Activated T-cell treated with anti-CD3 and anti-CD28 coated beads for 4 hours (primary cell): Measurements from ENCODE around the gene AKR1E2.
A peak's percentile ranks its signal among the peaks of the same experiment; 100 is the strongest.

Source experiments
- DNase-seq: peaks from one replicate; pipeline ENCODE4 v3.0.0-alpha.2; 2020

Gene AKR1E2

GRCh38 chr10:4847561-4848355, 21.8 kb downstream of the AKR1E2 start:
- DNase-seq: no peak

GRCh38 chr10:4848356-4849041, 22.5 kb downstream of the AKR1E2 start:
- no peak for DNase-seq

- DNase-seq: no peak
These were observed 23.0 kb downstream of the AKR1E2 start for GRCh38 chr10:4849042-4849402.

GRCh38 chr10:4849555-4850242, 23.7 kb downstream of the AKR1E2 start:
- DNase-seq: peak; percentile 80

- no peak for DNase-seq
These were observed 24.4 kb downstream of the AKR1E2 start for GRCh38 chr10:4850397-4850796.

GRCh38 chr10:4851176-4851575, 25.2 kb downstream of the AKR1E2 start:
- DNase-seq: no peak

- DNase-seq: no peak
These were observed 25.8 kb downstream of the AKR1E2 start for GRCh38 chr10:4851846-4852245.

- DNase-seq: no peak
These were observed 40.1 kb downstream of the AKR1E2 start for GRCh38 chr10:4865945-4866661.

- no peak for DNase-seq
These were observed 41.1 kb downstream of the AKR1E2 start for GRCh38 chr10:4867109-4867519.

- DNase-seq: no peak
These were observed 41.7 kb downstream of the AKR1E2 start for GRCh38 chr10:4867520-4868356.

- no peak for DNase-seq
These were observed 42.3 kb downstream of the AKR1E2 start for GRCh38 chr10:4868357-4868657.

GRCh38 chr10:4882704-4883078, 56.7 kb downstream of the AKR1E2 start:
- no peak for DNase-seq

- no peak for DNase-seq
These were observed 57.2 kb downstream of the AKR1E2 start for GRCh38 chr10:4883079-4883739.

GRCh38 chr10:4885162-4885561, 59.2 kb downstream of the AKR1E2 start:
- no peak for DNase-seq

GRCh38 chr10:4887501-4887900, 61.5 kb downstream of the AKR1E2 start:
- no peak for DNase-seq

- DNase-seq: no peak
These were observed 62.2 kb downstream of the AKR1E2 start for GRCh38 chr10:4888236-4888635.

- no peak for DNase-seq
These were observed 64.0 kb downstream of the AKR1E2 start for GRCh38 chr10:4889959-4890358.

GRCh38 chr10:4892681-4893080, 66.7 kb downstream of the AKR1E2 start:
- DNase-seq: no peak

GRCh38 chr10:4894335-4894734, 68.3 kb downstream of the AKR1E2 start:
- no peak for DNase-seq
